DMS53 treated with DMSO at 0.1 percent for 48 hours (cell line): ENCODE measurements around the gene BACH1.

Experiments used
- DNase-seq: peaks from one replicate; lab custom pipeline; 2025; ENCODE audit not compliant: unreplicated experiment; lab: John Stamatoyannopoulos, UW

The BACH1 gene

DNA sequence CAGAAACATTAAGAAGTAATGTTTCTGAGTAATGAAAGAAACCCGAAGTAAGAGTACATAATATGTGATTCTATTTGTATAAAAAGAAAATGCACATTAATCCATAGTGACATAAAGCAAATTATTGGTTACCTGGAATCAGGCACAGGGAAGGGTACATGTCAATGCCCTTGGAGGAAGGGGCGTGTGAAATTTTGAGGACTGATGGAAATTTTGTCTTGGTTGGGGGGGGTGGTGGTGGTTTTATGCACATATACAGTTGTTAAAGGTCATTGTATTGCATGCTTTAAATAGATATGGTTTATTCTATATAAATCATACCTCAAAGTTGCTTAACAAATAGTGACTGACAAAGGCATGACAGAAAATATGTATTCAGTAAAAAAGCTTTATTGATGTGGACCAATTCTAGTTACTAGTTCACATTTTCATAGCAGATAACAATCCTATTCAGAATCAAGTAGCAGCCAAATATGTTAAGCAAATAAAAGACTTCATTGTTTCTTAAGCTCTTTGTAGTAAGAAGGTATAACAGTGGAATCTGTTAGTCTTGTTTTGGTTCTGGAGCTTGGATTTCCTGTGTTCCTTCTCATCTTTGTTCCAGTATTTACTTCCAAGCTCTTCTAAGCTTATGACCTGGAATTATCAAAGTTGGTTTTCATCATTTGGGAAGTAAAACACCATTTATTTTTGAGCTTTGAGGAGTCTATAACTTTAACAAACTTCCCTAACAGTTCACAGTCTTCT is 15.1 kb downstream of the BACH1 start:
- no peak for DNase-seq

DNA sequence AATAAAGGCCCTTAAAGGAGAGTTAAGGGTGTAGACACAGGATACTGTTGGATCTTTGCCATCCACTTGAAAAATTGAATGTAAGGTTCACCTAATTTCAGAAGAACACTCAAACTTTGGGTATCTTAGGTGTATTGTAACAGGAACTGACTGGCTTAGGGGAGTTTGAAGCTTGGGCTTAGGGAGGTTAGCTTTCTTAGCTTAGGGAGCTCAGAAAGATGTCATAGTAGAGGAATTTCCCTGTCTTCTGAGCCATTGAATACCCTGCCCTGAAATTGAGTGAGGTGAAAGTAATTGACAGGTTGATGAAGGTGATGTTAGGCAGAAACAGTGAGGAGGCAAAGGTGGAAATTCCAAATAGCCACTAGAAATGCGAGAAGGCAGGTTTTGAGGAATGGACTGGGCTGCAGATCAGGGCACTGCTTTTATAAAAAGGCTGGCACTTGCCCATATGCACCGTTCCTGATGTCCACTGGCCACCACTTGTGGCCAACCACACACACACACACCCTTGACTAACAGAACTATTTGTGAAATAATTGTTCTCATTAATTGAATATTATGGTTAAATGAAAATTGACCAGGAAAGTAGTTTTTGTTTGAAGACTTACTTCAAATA is 16.5 kb downstream of the BACH1 start:
- no peak for DNase-seq

- DNase-seq: no peak
Measured at GRCh38 chr21:29316029-29316742, 17.5 kb downstream of the BACH1 start.

DNA sequence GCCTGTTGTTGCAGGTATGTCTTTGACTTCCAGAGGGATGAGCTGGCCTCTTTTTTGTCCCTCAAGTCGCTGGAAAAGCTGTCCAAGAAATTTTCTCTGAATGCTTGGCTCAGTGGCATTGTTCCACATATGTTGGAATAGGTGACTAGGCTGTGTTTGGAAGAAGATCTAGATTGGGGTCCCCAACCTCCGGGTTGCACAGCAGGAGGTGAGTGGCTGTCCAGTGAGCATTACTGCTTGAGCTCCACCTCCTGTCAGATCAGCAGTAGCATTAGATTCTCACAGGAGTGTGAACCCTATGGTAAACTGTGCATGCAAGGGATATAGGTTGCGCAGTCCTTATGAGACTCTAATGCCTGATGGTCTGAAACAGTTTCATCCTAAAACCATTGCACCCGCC is 18.1 kb downstream of the BACH1 start:
- DNase-seq: no peak

- DNase-seq: no peak
Measured at GRCh38 chr21:29318354-29318753, 19.6 kb downstream of the BACH1 start.

GRCh38 chr21:29320031-29320430 is 21.3 kb downstream of the BACH1 start:
- no peak for DNase-seq

GRCh38 chr21:29321217-29321616 is 22.5 kb downstream of the BACH1 start:
- DNase-seq: no peak

DNA sequence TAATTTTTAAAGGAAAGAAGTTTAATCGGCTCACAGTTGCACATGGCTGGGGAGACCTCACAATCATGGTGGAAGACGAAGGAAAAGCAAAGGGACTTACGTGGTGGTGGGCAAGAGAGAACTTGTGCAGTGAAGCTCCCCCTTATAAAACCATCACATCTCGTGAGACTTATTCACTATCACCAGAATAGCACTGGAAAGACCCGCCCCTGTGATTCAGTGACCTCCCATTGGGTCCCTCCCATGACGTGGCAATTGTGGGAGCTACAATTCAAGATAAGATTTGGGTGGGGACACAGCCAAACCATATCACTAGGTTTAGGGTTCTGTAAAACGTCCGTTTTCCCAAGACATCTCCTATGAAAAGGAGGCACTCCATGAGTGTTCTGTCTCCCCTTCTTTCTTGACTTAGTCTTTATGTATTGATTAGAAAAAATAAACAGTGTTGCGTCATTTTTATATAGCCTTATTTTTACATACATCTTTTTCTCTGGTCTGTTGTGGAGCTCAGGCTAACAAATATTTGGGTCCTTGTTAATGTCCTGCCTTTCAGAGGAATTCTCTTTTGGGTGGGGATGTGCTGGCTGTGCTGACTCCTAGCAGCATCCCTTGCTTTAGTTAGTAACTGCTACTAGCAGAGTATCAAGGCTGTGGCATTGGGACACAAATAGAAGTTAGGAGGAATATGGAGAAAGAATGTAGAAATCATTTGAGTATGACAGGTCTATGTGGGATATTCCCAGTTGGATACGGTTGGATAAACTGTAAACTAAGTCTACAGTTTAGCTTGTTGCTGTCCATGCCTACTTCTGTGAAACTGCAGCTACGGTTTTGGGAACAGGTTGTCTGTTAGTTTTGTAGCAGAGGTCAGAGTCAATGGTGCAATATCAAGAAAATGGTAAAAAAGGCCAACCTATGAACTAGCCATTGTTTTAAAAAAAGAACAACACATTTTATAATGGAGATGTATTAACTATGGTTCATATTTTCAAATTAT is 23.5 kb downstream of the BACH1 start:
- DNase-seq: no peak

GRCh38 chr21:29323189-29323588 is 24.5 kb downstream of the BACH1 start:
- DNase-seq: no peak

DNA sequence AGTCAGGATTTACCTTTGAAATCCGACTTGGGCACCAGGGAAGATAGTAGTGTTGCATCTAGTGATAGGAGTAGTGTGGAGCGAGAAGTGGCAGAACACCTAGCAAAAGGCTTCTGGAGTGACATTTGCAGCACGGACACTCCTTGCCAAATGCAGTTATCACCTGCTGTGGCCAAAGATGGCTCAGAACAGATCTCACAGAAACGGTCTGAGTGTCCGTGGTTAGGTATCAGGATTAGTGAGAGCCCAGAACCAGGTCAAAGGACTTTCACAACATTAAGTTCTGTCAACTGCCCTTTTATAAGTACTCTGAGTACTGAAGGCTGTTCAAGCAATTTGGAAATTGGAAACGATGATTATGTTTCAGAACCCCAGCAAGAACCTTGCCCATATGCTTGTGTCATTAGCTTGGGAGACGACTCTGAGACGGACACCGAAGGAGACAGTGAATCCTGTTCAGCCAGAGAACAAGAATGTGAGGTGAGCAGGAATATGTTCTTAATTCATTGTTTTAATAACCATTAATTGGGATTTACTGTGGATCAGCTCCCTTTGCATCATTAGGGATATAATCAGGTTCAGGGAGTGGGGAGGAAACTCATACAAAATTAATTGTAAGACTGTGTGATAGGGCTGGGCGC is 28.3 kb downstream of the BACH1 start:
- DNase-seq: no peak

GRCh38 chr21:29329406-29329805 is 30.7 kb downstream of the BACH1 start:
- DNase-seq: no peak

DNA sequence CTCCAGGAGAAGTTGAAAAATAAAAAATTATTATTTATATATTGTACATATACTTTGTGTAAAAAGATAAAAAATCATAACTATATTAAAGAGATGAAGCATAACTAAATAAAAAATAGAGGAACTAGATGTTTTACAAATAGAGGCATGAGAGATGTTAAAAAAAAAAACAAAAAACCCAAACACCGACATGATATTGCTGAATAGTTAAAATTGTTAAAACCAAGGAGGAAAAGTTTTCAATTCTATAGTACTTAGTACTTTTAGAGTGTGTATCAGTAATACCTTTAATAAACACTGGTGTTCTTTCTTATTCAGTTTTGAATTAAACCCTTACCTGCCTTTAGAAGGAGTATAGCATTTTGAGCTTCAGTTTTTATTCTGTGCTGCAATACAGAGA is 32.1 kb downstream of the BACH1 start:
- DNase-seq: no peak

DNA sequence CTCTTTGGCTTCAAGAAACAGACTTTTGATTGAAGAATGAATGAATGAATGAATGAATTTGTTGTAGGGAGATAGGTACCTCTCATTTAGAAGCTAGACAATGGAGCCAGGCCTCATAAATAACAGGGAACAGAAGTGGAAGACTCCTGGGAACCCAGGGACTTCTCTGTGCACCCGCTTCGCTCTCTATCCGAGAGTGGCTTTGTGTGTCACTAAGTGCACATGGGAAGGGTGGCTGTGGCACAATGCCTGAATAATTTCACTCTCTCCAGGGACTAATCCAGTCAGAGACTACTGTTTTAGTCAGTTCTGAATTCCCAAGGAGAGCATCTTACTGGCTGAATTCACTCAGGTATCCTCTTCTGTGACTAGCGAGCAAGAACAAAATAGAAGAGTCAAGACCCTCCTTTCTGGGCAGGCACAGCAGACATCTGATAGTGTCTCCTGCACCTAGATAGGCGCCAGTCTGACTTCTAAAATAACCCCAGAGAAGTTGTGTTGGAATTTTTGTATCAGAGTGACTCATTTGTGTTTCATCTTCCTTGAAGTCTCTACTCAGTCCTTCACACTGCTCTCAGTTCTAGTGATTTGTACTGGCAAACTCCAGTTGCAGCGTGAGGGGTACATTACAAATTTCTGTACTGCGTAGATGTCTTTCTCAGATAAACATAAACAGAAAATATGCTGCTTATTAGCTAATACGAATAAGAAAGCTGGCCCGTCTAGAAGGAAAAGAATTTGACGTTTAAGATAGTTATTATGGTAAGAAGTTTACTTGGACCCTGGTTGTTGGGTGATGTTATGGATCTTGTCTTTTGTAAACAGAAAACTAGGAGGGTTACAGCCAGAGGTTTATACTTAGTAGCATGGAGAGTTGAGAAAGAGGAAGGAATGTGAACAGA is 34.0 kb downstream of the BACH1 start:
- no peak for DNase-seq

- no peak for DNase-seq
Measured at GRCh38 chr21:29333406-29333805, 34.7 kb downstream of the BACH1 start.

- DNase-seq: no peak
Measured at GRCh38 chr21:29334717-29335428, 36.2 kb downstream of the BACH1 start.

DNA sequence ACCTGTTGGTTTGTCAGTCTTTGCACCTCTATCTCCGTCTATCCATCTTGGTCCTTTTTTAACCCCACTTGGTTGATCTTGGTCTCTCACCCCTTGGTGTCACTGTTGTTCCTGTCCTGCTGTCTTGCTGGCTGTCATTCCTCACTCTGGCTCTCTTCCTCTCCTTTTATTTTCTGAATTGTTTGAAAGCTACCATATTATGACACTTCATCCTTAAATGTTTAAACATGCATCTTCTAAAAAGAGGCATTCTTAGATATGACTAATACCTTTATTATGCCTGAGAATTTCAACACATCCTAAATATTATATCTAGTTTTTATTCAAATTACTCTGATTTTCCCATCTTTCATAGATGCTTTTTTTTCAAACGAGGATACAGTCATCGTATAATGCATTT is 37.0 kb downstream of the BACH1 start:
- DNase-seq: no peak

- DNase-seq: no peak
Measured at GRCh38 chr21:29338256-29338655, 39.5 kb downstream of the BACH1 start.

- no peak for DNase-seq
Measured at GRCh38 chr21:29340228-29340627, 41.5 kb downstream of the BACH1 start.
